Right cardiac atrium (tissue), 5 donors: Measurements from ENCODE around the gene ZCCHC3. TPM values are rescaled to one million over a fixed set of nuclear protein-coding genes. Genes with fewer than 3 reads are reported as not detected.

ENCODE experiments used
- ATAC-seq, 2 donors: fragments of 200-7000 bp; cut with Tn5 transposase; one replicate each; pipeline versions ENCODE4 v1.8.0 to v1.9.1; 2020; ENCODE audit warnings: moderate library complexity in 2 of 2, mild to moderate bottlenecking in 1 of 2
- DNase-seq, 3 donors: peaks; one replicate each; pipeline ENCODE4 v3.0.0-alpha.2; 2020
- H3K27ac ChIP-seq: one replicate; pipeline ENCODE4 v1.5.1; 2013; ENCODE audit warnings: mild to moderate bottlenecking, low read length, control low read depth, moderate library complexity
- H3K27me3 ChIP-seq: one replicate; pipeline ENCODE4 v1.6.1; 2013; ENCODE audit not compliant: control insufficient read depth, insufficient read depth
- H3K4me1 ChIP-seq: one replicate; pipeline ENCODE4 v1.6.1; 2013; ENCODE audit warnings: low read length; ENCODE audit not compliant: control insufficient read depth, insufficient read depth
- H3K4me3 ChIP-seq: one replicate; pipeline ENCODE4 v1.5.1; 2013; ENCODE audit warnings: low read length, control low read depth
- H3K9me3 ChIP-seq: one replicate; pipeline ENCODE4 v1.6.1; 2013; ENCODE audit warnings: low read length; ENCODE audit not compliant: control insufficient read depth
- WGBS: extraction: QIAGEN DNeasy Blood & Tissue Kit; methylation state at CpG from one replicate; pipeline ENCODE4 v1.1.7; 2013; 5-methylcytosine and 5-hydroxymethylcytosine counted together
- intact Hi-C, 4 donors: fragments of 100-400 bp; cut with DNase I; formaldehyde crosslinking; loops; one replicate each; pipeline versions ENCODE4 v1.11.0 to v1.14.0; 2022 to 2023
- polyA plus RNA-seq: library from polyadenylated mRNA; stranded (reverse); fragments of 200-250 nt; gene quantifications from one replicate; pipeline ENCODE4 v1.2.3, GENCODE V29; 2013
- total RNA-seq, 4 donors: library from RNA; stranded (reverse); fragmentation: NEBNext Ultra II Directional; extraction: Animal tissue kit (Norgen Biotek cat#: 25700); gene quantifications; one replicate each; pipeline ENCODE4 v1.2.1, GENCODE V29; 2021
- donor health status: healthy with polysubstance abuse.
- donor health status: DM: no; HTN: yes; CAD: no.
- donor health status: DM: no; HTN: no; CAD: no.
- donor health status: DM: no; HTN: yes; CAD: no; lungs with severe emphysema.
- donor health status: DM: yes; HTN: yes; CAD: no.

ZCCHC3 gene
- total and polyA plus RNA-seq, 5 donors, result 10.5 to 14.3 (median 13.6) TPM

DNA sequence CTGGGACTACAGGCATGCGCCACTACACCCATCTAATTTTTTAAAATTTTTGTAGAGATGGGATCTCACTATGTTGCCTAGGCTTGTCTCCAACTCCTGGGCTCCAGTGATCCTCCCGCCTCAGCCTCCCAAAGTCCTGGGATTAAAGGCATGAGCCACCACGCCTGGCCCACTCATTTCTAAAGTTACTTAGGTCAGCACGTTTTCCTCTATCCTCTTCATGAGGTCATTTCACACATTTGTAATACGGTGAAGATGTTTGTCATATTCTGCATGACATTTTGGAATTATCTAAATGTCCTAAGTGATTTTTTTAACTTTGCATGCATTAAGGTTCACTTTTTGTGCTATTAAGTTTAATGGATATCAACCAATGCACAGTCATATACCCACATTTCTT lies 16.0 kb downstream of the ZCCHC3 start:
- no peak for ATAC-seq
- WGBS, result 90% methylated on average over 5 of the region's 5 CpGs
- no peaks in the 10 kb centered on the region for H3K4me1 ChIP-seq

DNA sequence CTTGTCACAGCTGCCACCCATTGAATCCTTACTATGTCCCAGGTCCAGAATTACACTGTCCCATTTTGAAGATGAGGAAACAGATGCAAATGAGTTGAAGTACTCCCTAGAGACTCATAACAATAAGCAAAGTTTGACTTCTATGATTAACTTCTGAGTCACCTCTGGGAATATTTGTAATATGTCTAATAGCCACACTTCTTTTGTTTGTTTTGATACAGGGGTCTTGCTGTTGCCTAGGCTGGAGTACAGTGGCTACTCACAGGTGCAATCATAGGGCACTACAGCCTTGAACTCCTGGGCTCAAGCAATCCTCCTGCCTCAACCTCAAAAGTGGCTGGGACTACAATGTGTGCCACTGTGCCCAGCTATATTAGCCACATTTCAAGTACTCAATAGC lies 16.6 kb downstream of the ZCCHC3 start:
- Histone ChIP-seq H3K4me1 (no peaks in the 10 kb centered on the region), H3K4me3 (no peak overlapping the region), H3K9me3 (no peaks in the 10 kb centered on the region), H3K27ac (no peak overlapping the region), H3K27me3 (no peaks in the 10 kb centered on the region)
- DNase-seq, result no peak
- intact Hi-C loops, result no loop called here
- ATAC-seq, result no peak

More for the DNA sequence above, 16.0 kb downstream of the ZCCHC3 start:
- Histone ChIP-seq H3K27me3 (no peaks in the 10 kb centered on the region), H3K9me3 (no peaks in the 10 kb centered on the region), H3K27ac (no peak overlapping the region), H3K4me3 (no peak overlapping the region)
- DNase-seq, result no peak
- intact Hi-C loops, result no loop called here

DNA sequence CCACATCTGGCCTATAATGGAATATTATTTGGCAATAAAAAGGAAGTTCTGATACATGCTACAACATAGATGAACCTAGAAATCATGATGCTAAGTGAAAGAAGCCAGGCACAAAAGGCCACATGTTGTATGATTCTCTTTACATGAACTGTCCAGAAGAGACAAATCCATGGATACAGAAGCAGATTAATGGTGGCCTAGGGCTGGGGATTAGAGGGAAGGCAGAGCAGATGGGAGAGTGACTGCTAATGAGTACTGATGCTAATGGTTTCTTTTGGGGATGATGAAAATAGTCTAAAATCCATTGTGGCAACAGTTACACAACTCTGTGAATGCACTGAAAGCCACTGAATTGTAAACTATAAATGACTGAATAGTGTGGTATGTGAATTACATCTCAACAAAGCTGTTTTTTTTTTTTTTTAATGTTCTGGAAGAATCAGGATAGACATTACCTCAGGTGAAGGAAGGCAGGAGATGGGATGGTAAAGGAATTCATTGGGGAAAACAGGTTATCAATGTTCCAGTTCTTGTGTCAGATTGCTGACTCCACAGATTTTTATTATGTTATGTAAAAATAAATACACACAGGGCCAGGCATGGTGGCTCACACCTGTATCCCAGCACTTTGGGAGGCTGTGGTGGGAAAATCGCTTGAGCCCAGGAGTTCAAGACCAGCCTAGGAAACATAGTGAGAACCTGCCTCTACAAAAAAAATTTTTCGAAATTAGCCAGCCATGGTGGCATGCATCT lies 19.1 kb downstream of the ZCCHC3 start:
- no peaks in the 10 kb centered on the region for H3K27me3 ChIP-seq
- H3K27ac ChIP-seq, result no peak overlapping the region
- 89% methylated on average over 2 of the region's 2 CpGs for WGBS

DNA sequence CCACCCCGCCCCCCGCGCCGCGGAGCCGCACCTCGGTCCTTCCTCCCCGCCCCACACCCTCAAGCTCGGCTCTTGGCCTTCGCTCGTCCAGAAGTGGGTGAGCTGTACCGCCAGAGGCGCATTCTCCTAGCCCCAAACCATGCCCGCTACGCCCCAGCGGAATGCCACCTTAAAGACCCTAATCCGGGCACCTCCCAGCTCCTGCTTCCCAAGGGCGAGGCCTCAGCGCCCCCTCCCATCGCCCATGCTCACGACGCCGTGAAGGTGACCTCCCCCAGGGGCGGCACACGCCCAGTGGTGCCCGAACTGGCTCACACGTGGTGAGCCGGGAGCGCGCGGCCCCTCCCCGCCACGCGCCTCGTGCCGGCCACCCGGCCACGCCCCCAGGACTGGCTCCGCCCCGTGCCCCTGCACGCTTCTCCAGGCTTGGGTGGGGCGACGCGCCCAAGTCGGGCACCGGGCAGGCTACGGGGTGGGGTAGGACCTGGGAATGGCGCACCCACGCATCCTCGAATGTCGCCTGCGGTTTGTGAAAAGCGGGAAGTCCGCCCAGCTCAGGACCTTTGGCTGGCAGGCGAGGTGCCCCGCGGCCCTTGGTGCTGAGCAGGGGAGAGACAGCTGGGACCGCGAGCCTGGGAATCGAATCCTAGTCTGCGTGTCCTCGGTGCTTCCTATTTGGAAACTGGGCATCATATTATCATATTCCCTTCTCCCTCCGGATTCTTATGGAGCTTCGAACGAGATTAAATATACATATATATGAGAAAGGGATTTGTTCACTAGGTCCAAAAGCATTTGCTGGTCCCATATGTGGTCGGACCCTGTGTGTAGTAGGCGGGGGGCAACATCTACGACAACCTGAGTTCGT lies 27.0 kb downstream of the ZCCHC3 start:
- Histone ChIP-seq H3K4me3 (peak overlapping the region; percentile 79), H3K27me3 (no peaks in the 10 kb centered on the region), H3K9me3 (no peaks in the 10 kb centered on the region), H3K4me1 (no peaks in the 10 kb centered on the region), H3K27ac (peak overlapping the region; percentile 84)
- under 1% methylated on average over 68 of the region's 69 CpGs for whole genome bisulfite sequencing
- intact Hi-C loops, result loop anchor here in 1 of 4 donors (10.0 kb wide), 1 partner anchor 50 kb away; no protein-coding TSS in a partner anchor
- DNase-seq (peak; percentile 93 to 97 (median 97)), ATAC-seq (peak; percentile 81 to 87)

More for the DNA sequence above, 19.1 kb downstream of the ZCCHC3 start:
- H3K9me3 ChIP-seq, result no peaks in the 10 kb centered on the region
- no peaks in the 10 kb centered on the region for H3K4me1 ChIP-seq
- no peak for DNase-seq
- ATAC-seq, result no peak
- intact Hi-C loops, result no loop called here
- no peak overlapping the region for H3K4me3 ChIP-seq

DNA sequence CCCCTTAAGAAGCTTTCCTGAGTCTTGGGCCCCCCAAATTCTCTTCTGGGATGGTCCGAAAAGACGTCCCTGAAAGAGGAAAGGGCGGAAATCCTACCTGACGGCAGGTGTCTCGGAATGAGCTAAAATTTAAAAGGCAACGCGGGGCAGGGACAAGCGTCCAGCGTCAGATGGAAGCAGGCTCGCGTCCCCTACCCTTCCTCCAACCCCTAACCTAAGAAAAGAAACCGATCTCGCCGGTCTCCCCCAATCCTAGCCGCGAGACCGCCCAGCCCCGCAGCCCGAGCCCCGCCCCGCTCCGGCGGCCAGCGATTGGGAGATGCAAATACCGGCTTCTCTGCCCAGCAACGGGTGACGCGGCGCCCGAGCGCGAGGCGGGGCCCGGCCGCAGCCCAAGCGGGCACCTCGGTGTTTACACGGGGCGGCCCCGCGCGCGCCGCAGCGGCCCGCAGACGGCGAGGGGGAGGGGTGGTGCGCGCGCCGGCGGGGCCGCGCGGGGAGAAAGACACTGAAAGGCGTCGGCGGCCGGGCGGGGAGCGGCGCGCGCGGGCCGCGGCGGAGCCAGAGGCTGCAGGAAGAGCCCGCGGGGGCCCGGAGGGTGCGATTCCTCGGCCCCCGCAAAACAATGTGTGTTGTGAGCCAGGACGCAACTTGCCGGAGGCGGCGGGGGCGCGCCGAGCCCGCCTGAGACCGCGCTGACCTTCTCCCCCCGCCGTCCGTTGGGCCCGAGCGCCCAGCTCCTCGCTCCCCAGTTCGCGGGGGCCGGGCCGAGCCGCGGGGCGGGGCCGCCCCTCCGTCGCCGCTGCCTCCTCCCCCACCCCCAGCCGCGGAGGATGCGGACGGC lies 27.9 kb downstream of the ZCCHC3 start, which contains the start of gene SOX12:
SOX12 (plus strand) TSS at position 508 of the 844 bp plus-strand sequence. CDS start 373 bp downstream, outside the sequence.
- Histone ChIP-seq H3K4me1 (no peaks in the 10 kb centered on the region), H3K27ac (peak within 1 kb of the TSS; percentile 89), H3K4me3 (peak within 1 kb of the TSS; percentile 79), H3K27me3 (no peaks in the 10 kb centered on the region), H3K9me3 (no peaks in the 10 kb centered on the region)
- intact Hi-C loops, result loop anchor here in 1 of 4 donors (10.0 kb wide), 1 partner anchor 50 kb away; no protein-coding TSS in a partner anchor
- peak; percentile 98 to 99 (median 99) for DNase-seq
- under 1% methylated on average over 106 of the region's 106 CpGs for WGBS
- ATAC-seq, result peak; percentile 82 to 84

DNA sequence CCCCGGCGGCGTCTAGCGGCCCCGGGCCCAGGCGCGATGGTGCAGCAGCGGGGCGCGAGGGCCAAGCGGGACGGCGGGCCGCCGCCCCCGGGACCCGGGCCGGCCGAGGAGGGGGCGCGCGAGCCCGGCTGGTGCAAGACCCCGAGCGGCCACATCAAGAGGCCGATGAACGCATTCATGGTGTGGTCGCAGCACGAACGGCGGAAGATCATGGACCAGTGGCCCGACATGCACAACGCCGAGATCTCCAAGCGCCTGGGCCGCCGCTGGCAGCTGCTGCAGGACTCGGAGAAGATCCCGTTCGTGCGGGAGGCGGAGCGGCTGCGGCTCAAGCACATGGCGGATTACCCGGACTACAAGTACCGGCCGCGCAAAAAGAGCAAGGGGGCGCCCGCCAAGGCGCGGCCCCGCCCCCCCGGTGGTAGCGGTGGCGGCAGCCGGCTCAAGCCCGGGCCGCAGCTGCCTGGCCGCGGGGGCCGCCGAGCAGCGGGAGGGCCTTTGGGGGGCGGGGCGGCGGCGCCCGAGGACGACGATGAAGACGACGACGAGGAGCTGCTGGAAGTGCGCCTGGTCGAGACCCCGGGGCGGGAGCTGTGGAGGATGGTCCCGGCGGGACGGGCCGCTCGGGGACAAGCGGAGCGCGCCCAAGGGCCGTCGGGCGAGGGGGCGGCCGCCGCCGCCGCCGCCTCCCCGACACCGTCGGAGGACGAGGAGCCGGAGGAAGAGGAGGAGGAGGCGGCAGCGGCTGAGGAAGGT lies 28.7 kb downstream of the ZCCHC3 start:
- Histone ChIP-seq H3K4me1 (no peaks in the 10 kb centered on the region), H3K27me3 (no peaks in the 10 kb centered on the region), H3K9me3 (no peaks in the 10 kb centered on the region), H3K4me3 (peak overlapping the region; percentile 79), H3K27ac (peak overlapping the region; percentile 89)
- intact Hi-C loops, result loop anchor here in 1 of 4 donors (10.0 kb wide), 1 partner anchor 51 kb away; no protein-coding TSS in a partner anchor
- DNase-seq (peak; percentile 78 to 92 (median 91)), ATAC-seq (peak in 1 of 2 donors; percentile 0)
- WGBS, result under 1% methylated on average over 103 of the region's 103 CpGs

DNA sequence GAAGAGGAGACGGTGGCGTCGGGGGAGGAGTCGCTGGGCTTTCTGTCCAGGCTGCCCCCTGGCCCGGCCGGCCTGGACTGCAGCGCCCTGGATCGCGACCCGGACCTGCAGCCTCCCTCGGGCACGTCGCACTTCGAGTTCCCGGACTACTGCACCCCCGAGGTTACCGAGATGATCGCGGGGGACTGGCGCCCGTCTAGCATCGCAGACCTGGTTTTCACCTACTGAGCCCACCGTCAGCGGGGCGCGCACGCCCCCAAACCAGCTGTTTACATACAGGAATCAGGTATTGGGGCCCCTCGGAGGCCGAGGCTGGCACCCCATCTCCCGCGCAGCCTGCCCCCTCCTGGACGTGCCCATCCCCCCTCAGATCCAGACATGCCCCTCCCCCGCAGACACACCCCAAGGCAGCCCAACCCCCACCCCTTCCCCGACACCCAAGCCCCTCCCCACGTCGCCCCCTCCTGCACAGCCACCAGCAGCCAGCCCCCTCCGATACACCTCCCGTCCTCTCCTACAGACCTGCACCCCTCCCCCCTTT lies 29.3 kb downstream of the ZCCHC3 start:
- peak overlapping the region; percentile 89 for H3K27ac ChIP-seq

DNA sequence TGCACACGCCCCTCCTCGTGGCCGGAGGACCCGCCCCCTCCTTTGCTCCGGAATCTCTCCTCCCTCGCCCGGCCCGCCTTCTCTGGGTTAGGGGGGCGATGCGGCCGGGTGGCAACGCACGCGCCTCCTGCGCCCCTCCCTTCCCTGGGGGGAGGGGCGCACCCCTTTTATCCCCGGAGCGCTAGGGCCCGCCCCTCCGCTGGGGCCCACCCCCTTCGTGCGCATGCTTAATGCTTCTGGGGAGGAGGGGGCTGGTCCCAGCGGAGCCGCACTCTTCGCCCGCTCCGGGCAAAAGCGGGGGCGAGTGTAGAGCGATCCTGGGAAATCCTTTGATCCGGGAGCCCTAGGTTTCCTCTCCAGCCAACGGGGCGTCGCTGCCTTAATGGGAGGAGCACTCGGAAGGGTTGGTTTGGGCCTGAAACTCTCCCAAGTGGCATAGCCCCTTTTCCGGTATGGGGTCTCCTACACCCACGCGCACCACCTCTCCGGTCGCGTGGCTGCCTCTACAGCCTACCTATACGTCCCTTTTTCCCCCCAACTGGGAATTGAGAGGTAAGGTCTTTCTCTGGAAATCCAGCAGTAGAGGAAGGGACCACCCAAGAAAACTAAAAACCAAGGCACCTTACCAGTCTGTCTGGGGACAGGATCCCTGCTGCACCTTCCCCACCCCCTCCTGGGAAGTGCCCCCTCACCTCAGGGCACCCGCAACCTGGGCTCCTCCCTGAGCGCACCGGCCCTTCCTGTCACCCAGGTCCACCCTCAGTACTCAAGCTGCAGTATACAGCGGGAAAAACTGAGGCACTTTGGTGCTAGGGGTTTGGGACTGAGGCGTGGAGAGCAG lies 30.0 kb downstream of the ZCCHC3 start:
- DNase-seq, result peak; percentile 88 to 95 (median 94)
- Histone ChIP-seq H3K4me3 (peak overlapping the region; percentile 79), H3K4me1 (no peaks in the 10 kb centered on the region), H3K27ac (peak overlapping the region; percentile 16), H3K9me3 (no peaks in the 10 kb centered on the region), H3K27me3 (no peaks in the 10 kb centered on the region)
- WGBS, result 5% methylated on average over 46 of the region's 47 CpGs
- intact Hi-C loops, result loop anchor here in 1 of 4 donors (10.0 kb wide), 1 partner anchor 53 kb away; no protein-coding TSS in a partner anchor
- ATAC-seq, result peak; percentile 58 to 65

More for the DNA sequence above, 29.3 kb downstream of the ZCCHC3 start:
- no peak for ATAC-seq
- Histone ChIP-seq H3K4me1 (no peaks in the 10 kb centered on the region), H3K27me3 (no peaks in the 10 kb centered on the region), H3K4me3 (peak overlapping the region; percentile 79), H3K9me3 (no peaks in the 10 kb centered on the region)
- intact Hi-C loops, result loop anchor here in 1 of 4 donors (10.0 kb wide), 1 partner anchor 52 kb away; no protein-coding TSS in a partner anchor
- no peak for DNase-seq
- WGBS, result 1% methylated on average over 38 of the region's 38 CpGs
